Mesendoderm (in vitro differentiated cells): ENCODE results near the gene FGF12.

ENCODE experiments used
- DNase-seq: peaks from one replicate; pipeline ENCODE4 v3.0.0; 2013
- H2AK5ac ChIP-seq: 2 replicates; pipeline ENCODE4 v1.6.1; 2013; ENCODE audit warnings: low read length, inconsistent platforms
- H2BK120ac ChIP-seq: 2 replicates; pipeline ENCODE4 v1.6.1; 2013; ENCODE audit warnings: low read depth, mild to moderate bottlenecking, low read length, moderate library complexity, mixed read lengths
- H2BK15ac ChIP-seq: replicated peaks from 2 replicates; pipeline ENCODE4 v1.6.1; 2013; ENCODE audit warnings: low read depth, mild to moderate bottlenecking, moderate library complexity
- H2BK5ac ChIP-seq: 2 replicates; pipeline ENCODE4 v1.6.1; 2013; ENCODE audit warnings: low read length, inconsistent platforms
- H3K18ac ChIP-seq: 2 replicates; pipeline ENCODE4 v1.6.1; 2013; ENCODE audit warnings: mild to moderate bottlenecking, low read length, mixed read lengths
- H3K23ac ChIP-seq: one replicate; pipeline ENCODE4 v1.6.1; 2013; ENCODE audit warnings: low read length
- H3K27ac ChIP-seq: 2 replicates; pipeline ENCODE4 v1.5.1; 2013; ENCODE audit warnings: low read depth, mild to moderate bottlenecking, inconsistent platforms, low read length, moderate library complexity
- H3K27me3 ChIP-seq: 2 replicates; pipeline ENCODE4 v1.6.1; 2013; ENCODE audit warnings: low read length, control low read depth, mild to moderate bottlenecking, inconsistent platforms; ENCODE audit not compliant: insufficient read depth, poor library complexity
- H3K36me3 ChIP-seq: 2 replicates; pipeline ENCODE4 v1.6.1; 2013; ENCODE audit warnings: low read length, inconsistent platforms; ENCODE audit not compliant: control insufficient read depth, insufficient read depth
- H3K4ac ChIP-seq: one replicate; pipeline ENCODE4 v1.6.1; 2013; ENCODE audit warnings: low read depth, mild to moderate bottlenecking, low read length, moderate library complexity
- H3K4me1 ChIP-seq: 2 replicates; pipeline ENCODE4 v1.6.1; 2013; ENCODE audit warnings: low read depth, low read length, inconsistent platforms; ENCODE audit not compliant: control insufficient read depth
- H3K4me2 ChIP-seq: 2 replicates; pipeline ENCODE4 v1.6.1; 2013; ENCODE audit warnings: low read length
- H3K4me3 ChIP-seq: 2 replicates; pipeline ENCODE4 v1.5.1; 2013; ENCODE audit warnings: mild to moderate bottlenecking, low read length
- H3K56ac ChIP-seq: one replicate; pipeline ENCODE4 v1.6.1; 2013; ENCODE audit warnings: low read length
- H3K79me1 ChIP-seq: 2 replicates; pipeline ENCODE4 v1.6.1; 2013; ENCODE audit warnings: low read length, inconsistent platforms
- H3K79me2 ChIP-seq: 2 replicates; pipeline ENCODE4 v1.6.1; 2013; ENCODE audit warnings: mild to moderate bottlenecking, low read length; ENCODE audit not compliant: control insufficient read depth, insufficient read depth
- H3K9ac ChIP-seq: 2 replicates; pipeline ENCODE4 v1.6.1; 2013; ENCODE audit warnings: low read length, inconsistent platforms
- H4K5ac ChIP-seq: one replicate; pipeline ENCODE4 v1.6.1; 2013; ENCODE audit warnings: low read length
- H4K8ac ChIP-seq: one replicate; pipeline ENCODE4 v1.6.1; 2013; ENCODE audit warnings: low read depth, mild to moderate bottlenecking, control low read depth, low read length, moderate library complexity
- WGBS: extraction: QIAGEN DNeasy Blood & Tissue Kit; methylation state at CpG from one replicate; pipeline ENCODE4 v1.1.7; 2013; ENCODE audit warnings: low lambda C conversion rate, missing lambda C conversion rate; ENCODE audit not compliant: insufficient coverage; ENCODE audit errors: extremely low coverage; 5-methylcytosine and 5-hydroxymethylcytosine counted together

FGF12 gene

DNA sequence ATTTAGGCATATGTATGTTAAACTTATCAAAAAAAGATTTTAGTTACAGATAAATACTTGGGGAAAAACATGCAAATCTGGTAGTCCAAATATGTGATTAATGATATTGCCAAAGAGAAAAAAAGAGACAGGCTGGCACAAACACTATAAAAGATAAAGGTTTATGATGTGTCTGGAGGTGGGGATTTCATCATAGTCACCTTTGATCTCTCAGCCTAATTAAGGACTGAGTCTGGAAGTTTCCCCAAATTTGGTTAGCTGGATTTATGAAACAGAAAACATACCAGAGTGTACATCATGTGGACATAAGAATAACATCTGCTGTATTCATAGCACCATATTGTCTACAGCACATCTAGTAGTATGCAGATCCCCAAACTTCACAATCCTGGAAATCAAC, 157.0 kb downstream of the FGF12 start:
- H3K23ac ChIP-seq, result no peak overlapping the region
- H3K18ac ChIP-seq, result no peak overlapping the region
- H3K4me1 ChIP-seq, result no peaks in the 10 kb centered on the region
- no peaks in the 10 kb centered on the region for H3K36me3 ChIP-seq
- no peak for DNase-seq
- H4K5ac ChIP-seq, result no peak overlapping the region
- H3K4me3 ChIP-seq, result no peak overlapping the region
- no peak overlapping the region for H3K9ac ChIP-seq
- no peak overlapping the region for H2BK15ac ChIP-seq
- no peaks in the 10 kb centered on the region for H3K27me3 ChIP-seq
- H3K4me2 ChIP-seq, result no peak overlapping the region
- H3K79me1 ChIP-seq, result no peaks in the 10 kb centered on the region
- H2BK120ac ChIP-seq, result no peak overlapping the region
- H3K56ac ChIP-seq, result no peak overlapping the region
- no peak overlapping the region for H2BK5ac ChIP-seq
- no peak overlapping the region for H3K27ac ChIP-seq
- H2AK5ac ChIP-seq, result no peak overlapping the region
- no peaks in the 10 kb centered on the region for H3K79me2 ChIP-seq
- no peak overlapping the region for H3K4ac ChIP-seq
- no peak overlapping the region for H4K8ac ChIP-seq

- no CpG with 5 or more reads among the region's 6 CpGs for WGBS
- Histone ChIP-seq H2AK5ac (no peak overlapping the region), H2BK120ac (no peak overlapping the region), H3K4me1 (no peaks in the 10 kb centered on the region), H3K4ac (no peak overlapping the region), H3K4me3 (no peak overlapping the region), H4K8ac (no peak overlapping the region), H2BK15ac (no peak overlapping the region), H3K56ac (no peak overlapping the region), H3K79me1 (no peaks in the 10 kb centered on the region), H3K27me3 (no peaks in the 10 kb centered on the region), H3K36me3 (no peaks in the 10 kb centered on the region), H3K9ac (no peak overlapping the region), H4K5ac (no peak overlapping the region), H2BK5ac (no peak overlapping the region), H3K18ac (no peak overlapping the region), H3K79me2 (no peaks in the 10 kb centered on the region), H3K23ac (no peak overlapping the region), H3K4me2 (no peak overlapping the region), H3K27ac (no peak overlapping the region)
- DNase-seq, result peak; percentile 66
Measured at GRCh38 chr3:192566706-192567290, 160.5 kb downstream of the FGF12 start.

DNA sequence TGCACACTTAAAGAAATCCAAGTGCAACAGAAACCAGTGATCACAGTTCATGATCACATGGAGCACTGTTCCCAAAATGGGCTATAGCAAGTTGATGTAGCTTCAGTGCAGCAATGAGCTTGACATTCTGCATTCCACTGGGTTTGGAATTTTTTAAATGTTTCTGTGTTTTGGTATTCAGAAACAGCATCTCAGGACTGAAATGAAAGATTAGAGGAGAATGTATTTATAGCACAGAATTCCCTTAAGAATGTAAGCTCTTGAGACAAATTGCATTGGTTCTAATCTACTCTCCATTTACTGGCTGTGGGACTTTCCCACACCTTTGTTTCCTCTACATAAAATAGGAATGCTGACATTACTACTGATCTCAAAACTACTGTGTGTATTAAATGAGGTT, 162.7 kb downstream of the FGF12 start:
- no peak overlapping the region for H3K4ac ChIP-seq
- peak; percentile 7 for DNase-seq
- H3K4me2 ChIP-seq, result no peak overlapping the region
- H2AK5ac ChIP-seq, result no peak overlapping the region
- no peak overlapping the region for H3K18ac ChIP-seq
- no peaks in the 10 kb centered on the region for H3K27me3 ChIP-seq
- no peak overlapping the region for H2BK5ac ChIP-seq
- H3K4me3 ChIP-seq, result no peak overlapping the region
- H3K79me2 ChIP-seq, result no peaks in the 10 kb centered on the region
- H3K79me1 ChIP-seq, result no peaks in the 10 kb centered on the region
- H3K36me3 ChIP-seq, result no peaks in the 10 kb centered on the region
- no peak overlapping the region for H3K27ac ChIP-seq
- no peak overlapping the region for H4K5ac ChIP-seq
- H3K4me1 ChIP-seq, result no peaks in the 10 kb centered on the region
- H2BK15ac ChIP-seq, result no peak overlapping the region
- no peak overlapping the region for H4K8ac ChIP-seq
- no peak overlapping the region for H3K56ac ChIP-seq
- H2BK120ac ChIP-seq, result no peak overlapping the region
- H3K23ac ChIP-seq, result no peak overlapping the region
- H3K9ac ChIP-seq, result no peak overlapping the region

DNA sequence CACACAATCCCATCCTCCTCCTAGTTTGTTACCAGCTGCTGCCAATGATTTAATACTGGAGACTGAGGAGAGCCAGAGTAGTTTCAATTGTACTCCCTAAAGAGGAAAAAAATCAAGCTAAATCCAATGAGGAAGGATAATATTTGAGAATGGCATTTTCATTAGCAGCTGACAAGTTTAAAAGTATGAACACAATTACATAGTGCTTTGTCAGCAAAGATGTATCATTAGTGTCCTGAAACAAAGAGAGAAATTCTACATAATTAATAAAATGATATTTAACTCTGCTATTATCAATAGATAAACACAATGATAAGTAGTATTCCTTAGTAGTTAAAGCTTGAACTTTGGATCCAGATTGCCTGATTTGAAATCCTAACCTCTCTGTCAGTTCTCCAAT, 163.9 kb downstream of the FGF12 start:
- Histone ChIP-seq H3K4me2 (no peak overlapping the region), H3K27ac (no peak overlapping the region), H3K4me3 (no peak overlapping the region), H4K8ac (no peak overlapping the region), H3K27me3 (no peaks in the 10 kb centered on the region), H3K23ac (no peak overlapping the region), H2AK5ac (no peak overlapping the region), H2BK120ac (no peak overlapping the region), H3K56ac (no peak overlapping the region), H3K4ac (no peak overlapping the region), H2BK15ac (no peak overlapping the region), H3K79me2 (no peaks in the 10 kb centered on the region), H3K18ac (no peak overlapping the region), H3K9ac (no peak overlapping the region), H3K4me1 (no peaks in the 10 kb centered on the region), H2BK5ac (no peak overlapping the region), H3K36me3 (no peaks in the 10 kb centered on the region), H4K5ac (no peak overlapping the region), H3K79me1 (no peaks in the 10 kb centered on the region)
- no peak for DNase-seq

- H4K5ac ChIP-seq, result no peak overlapping the region
- no peaks in the 10 kb centered on the region for H3K79me1 ChIP-seq
- no peak overlapping the region for H2AK5ac ChIP-seq
- DNase-seq, result no peak
- no peak overlapping the region for H3K4ac ChIP-seq
- H3K23ac ChIP-seq, result no peak overlapping the region
- H3K27me3 ChIP-seq, result no peaks in the 10 kb centered on the region
- no peak overlapping the region for H3K4me2 ChIP-seq
- H4K8ac ChIP-seq, result no peak overlapping the region
- H3K79me2 ChIP-seq, result no peaks in the 10 kb centered on the region
- no peak overlapping the region for H3K27ac ChIP-seq
- no CpG with 5 or more reads among the region's 5 CpGs for WGBS
- no peak overlapping the region for H2BK120ac ChIP-seq
- H3K4me3 ChIP-seq, result no peak overlapping the region
- no peaks in the 10 kb centered on the region for H3K4me1 ChIP-seq
- H3K9ac ChIP-seq, result no peak overlapping the region
- no peak overlapping the region for H2BK5ac ChIP-seq
- no peak overlapping the region for H2BK15ac ChIP-seq
- no peaks in the 10 kb centered on the region for H3K36me3 ChIP-seq
- no peak overlapping the region for H3K18ac ChIP-seq
- no peak overlapping the region for H3K56ac ChIP-seq
Measured at GRCh38 chr3:192553707-192554106, 173.6 kb downstream of the FGF12 start.

DNA sequence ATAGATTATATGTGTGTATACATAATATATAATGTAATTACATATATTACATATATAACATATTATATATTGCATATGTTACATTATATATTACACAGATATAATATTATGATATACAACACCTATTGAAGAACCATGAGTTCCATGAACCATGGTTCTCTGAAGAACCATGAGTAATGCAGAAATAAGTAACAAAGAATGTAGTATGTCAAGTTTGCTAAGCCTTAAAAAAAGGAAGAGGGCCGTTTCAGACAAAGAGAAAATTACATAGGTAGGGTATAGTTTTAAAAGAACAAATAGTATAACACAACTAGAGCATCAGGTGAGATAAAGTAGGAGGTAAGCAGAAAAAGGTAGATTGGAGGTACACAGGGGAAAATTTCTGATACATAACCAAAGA, 177.0 kb downstream of the FGF12 start:
- no peak for DNase-seq
- H2BK120ac ChIP-seq, result no peak overlapping the region
- H3K23ac ChIP-seq, result no peak overlapping the region
- no peak overlapping the region for H4K5ac ChIP-seq
- no peak overlapping the region for H3K4me2 ChIP-seq
- H3K27ac ChIP-seq, result no peak overlapping the region
- WGBS, result no CpG with 5 or more reads among the region's 1 CpG
- no peaks in the 10 kb centered on the region for H3K36me3 ChIP-seq
- no peak overlapping the region for H3K9ac ChIP-seq
- H3K4ac ChIP-seq, result no peak overlapping the region
- H3K79me1 ChIP-seq, result no peaks in the 10 kb centered on the region
- no peaks in the 10 kb centered on the region for H3K27me3 ChIP-seq
- no peak overlapping the region for H2BK15ac ChIP-seq
- H3K4me3 ChIP-seq, result no peak overlapping the region
- no peak overlapping the region for H2AK5ac ChIP-seq
- no peak overlapping the region for H3K56ac ChIP-seq
- no peak overlapping the region for H4K8ac ChIP-seq
- H3K18ac ChIP-seq, result no peak overlapping the region
- H2BK5ac ChIP-seq, result no peak overlapping the region
- H3K79me2 ChIP-seq, result no peaks in the 10 kb centered on the region
- H3K4me1 ChIP-seq, result no peaks in the 10 kb centered on the region
